ENCODE data around the gene UBASH3A. TPM values are rescaled to one million over a fixed set of nuclear protein-coding genes. Genes with fewer than 3 reads are reported as not detected.

The UBASH3A gene
- total RNA-seq, 1 donor from 2014 or later: 65.7 TPM

- Mint-ChIP-seq H3K9me3 (no peaks in the 10 kb centered on the region), H3K27me3 (no peaks in the 10 kb centered on the region), H3K4me1 (peaks cover 54% of the 10 kb centered on the region), H3K36me3 (ENCODE audit: low read depth) (peaks cover 93% of the 10 kb centered on the region), H3K27ac (peak overlapping the region; percentile 92), H3K4me3 (no peak overlapping the region)
- no peak for DNase-seq
- intact Hi-C loops (cut with micrococcal nuclease): loop anchor here (5.0 kb wide), 1 partner anchor 34 kb away; no protein-coding TSS in a partner anchor
These were observed 22.7 kb downstream of the UBASH3A start for GRCh38 chr21:42426424-42426823.

GRCh38 chr21:42426876-42427480 lies 23.3 kb downstream of the UBASH3A start:
- H3K36me3 Mint-ChIP-seq (ENCODE audit: low read depth): peaks cover 93% of the 10 kb centered on the region
- intact Hi-C loops (cut with micrococcal nuclease): loop anchor here (5.0 kb wide), 1 partner anchor 35 kb away; no protein-coding TSS in a partner anchor
- no peak overlapping the region for H3K27ac Mint-ChIP-seq
- no peak for DNase-seq
- H3K4me1 Mint-ChIP-seq: peaks cover 48% of the 10 kb centered on the region
- peak overlapping the region; percentile 27 for H3K4me3 Mint-ChIP-seq
- H3K9me3 Mint-ChIP-seq: no peaks in the 10 kb centered on the region
- no peaks in the 10 kb centered on the region for H3K27me3 Mint-ChIP-seq

GRCh38 chr21:42427809-42428419 lies 24.2 kb downstream of the UBASH3A start:
- peaks cover 94% of the 10 kb centered on the region for H3K36me3 Mint-ChIP-seq (ENCODE audit: low read depth)
- DNase-seq: no peak
- H3K4me3 Mint-ChIP-seq: no peak overlapping the region
- intact Hi-C loops (cut with micrococcal nuclease): loop anchor here (5.0 kb wide), 1 partner anchor 36 kb away; no protein-coding TSS in a partner anchor
- H3K9me3 Mint-ChIP-seq: peaks cover 3% of the 10 kb centered on the region
- peaks cover 43% of the 10 kb centered on the region for H3K4me1 Mint-ChIP-seq
- no peak overlapping the region for H3K27ac Mint-ChIP-seq
- no peaks in the 10 kb centered on the region for H3K27me3 Mint-ChIP-seq

- intact Hi-C loops (cut with micrococcal nuclease): loop anchor here (5.0 kb wide), 1 partner anchor 37 kb away; no protein-coding TSS in a partner anchor
- DNase-seq: no peak
- Mint-ChIP-seq H3K36me3 (ENCODE audit: low read depth) (peaks cover 94% of the 10 kb centered on the region), H3K4me3 (no peak overlapping the region), H3K27ac (no peak overlapping the region), H3K27me3 (no peaks in the 10 kb centered on the region), H3K4me1 (peaks cover 39% of the 10 kb centered on the region), H3K9me3 (peaks cover 3% of the 10 kb centered on the region)
These were observed 25.3 kb downstream of the UBASH3A start for GRCh38 chr21:42429021-42429420.

GRCh38 chr21:42429856-42430255 lies 26.2 kb downstream of the UBASH3A start:
- H3K27me3 Mint-ChIP-seq: no peaks in the 10 kb centered on the region
- H3K36me3 Mint-ChIP-seq (ENCODE audit: low read depth): peaks cover 94% of the 10 kb centered on the region
- no peak overlapping the region for H3K4me3 Mint-ChIP-seq
- intact Hi-C loops (cut with micrococcal nuclease): loop anchor here (5.0 kb wide), 1 partner anchor 38 kb away; no protein-coding TSS in a partner anchor
- peaks cover 39% of the 10 kb centered on the region for H3K4me1 Mint-ChIP-seq
- peaks cover 3% of the 10 kb centered on the region for H3K9me3 Mint-ChIP-seq
- no peak for DNase-seq
- no peak overlapping the region for H3K27ac Mint-ChIP-seq

GRCh38 chr21:42430521-42430920 lies 26.8 kb downstream of the UBASH3A start:
- H3K27ac Mint-ChIP-seq: no peak overlapping the region
- H3K4me3 Mint-ChIP-seq: no peak overlapping the region
- H3K27me3 Mint-ChIP-seq: no peaks in the 10 kb centered on the region
- peaks cover 37% of the 10 kb centered on the region for H3K4me1 Mint-ChIP-seq
- intact Hi-C loops (cut with micrococcal nuclease): no loop called here
- H3K9me3 Mint-ChIP-seq: peaks cover 7% of the 10 kb centered on the region
- DNase-seq: no peak
- peaks cover 94% of the 10 kb centered on the region for H3K36me3 Mint-ChIP-seq (ENCODE audit: low read depth)

- Mint-ChIP-seq H3K9me3 (peaks cover 11% of the 10 kb centered on the region), H3K4me3 (no peak overlapping the region), H3K36me3 (ENCODE audit: low read depth) (peaks cover 94% of the 10 kb centered on the region), H3K4me1 (peaks cover 36% of the 10 kb centered on the region), H3K27me3 (no peaks in the 10 kb centered on the region), H3K27ac (no peak overlapping the region)
- intact Hi-C loops (cut with micrococcal nuclease): no loop called here
- DNase-seq: no peak
These were observed 27.5 kb downstream of the UBASH3A start for GRCh38 chr21:42431196-42431595.

- no peak for DNase-seq
- Mint-ChIP-seq H3K27ac (peak overlapping the region; percentile 28), H3K4me3 (no peak overlapping the region), H3K36me3 (ENCODE audit: low read depth) (peaks cover 92% of the 10 kb centered on the region), H3K9me3 (peaks cover 11% of the 10 kb centered on the region), H3K27me3 (no peaks in the 10 kb centered on the region), H3K4me1 (peaks cover 33% of the 10 kb centered on the region)
- intact Hi-C loops (cut with micrococcal nuclease): no loop called here
These were observed 29.0 kb downstream of the UBASH3A start for GRCh38 chr21:42432695-42433094.

- intact Hi-C loops (cut with micrococcal nuclease): no loop called here
- Mint-ChIP-seq H3K4me3 (no peak overlapping the region), H3K27me3 (no peaks in the 10 kb centered on the region), H3K9me3 (peaks cover 11% of the 10 kb centered on the region), H3K4me1 (peaks cover 42% of the 10 kb centered on the region), H3K36me3 (ENCODE audit: low read depth) (peaks cover 95% of the 10 kb centered on the region), H3K27ac (peak overlapping the region; percentile 29)
- no peak for DNase-seq
These were observed 30.3 kb downstream of the UBASH3A start for GRCh38 chr21:42433946-42434551.

- Mint-ChIP-seq H3K27ac (peak overlapping the region; percentile 70), H3K4me1 (peaks cover 51% of the 10 kb centered on the region), H3K36me3 (ENCODE audit: low read depth) (peaks cover 95% of the 10 kb centered on the region), H3K9me3 (peaks cover 15% of the 10 kb centered on the region), H3K27me3 (no peaks in the 10 kb centered on the region), H3K4me3 (no peak overlapping the region)
- no peak for DNase-seq
- intact Hi-C loops (cut with micrococcal nuclease): no loop called here
These were observed 31.2 kb downstream of the UBASH3A start for GRCh38 chr21:42434884-42435283.

GRCh38 chr21:42435401-42435800 lies 31.7 kb downstream of the UBASH3A start:
- intact Hi-C loops (cut with micrococcal nuclease): no loop called here
- DNase-seq: no peak
- Mint-ChIP-seq H3K4me1 (peaks cover 56% of the 10 kb centered on the region), H3K36me3 (ENCODE audit: low read depth) (peaks cover 95% of the 10 kb centered on the region), H3K27me3 (no peaks in the 10 kb centered on the region), H3K27ac (no peak overlapping the region), H3K9me3 (peaks cover 16% of the 10 kb centered on the region), H3K4me3 (no peak overlapping the region)

- Mint-ChIP-seq H3K36me3 (ENCODE audit: low read depth) (peaks cover 96% of the 10 kb centered on the region), H3K4me1 (peaks cover 60% of the 10 kb centered on the region), H3K27me3 (no peaks in the 10 kb centered on the region), H3K27ac (no peak overlapping the region), H3K4me3 (no peak overlapping the region), H3K9me3 (peaks cover 16% of the 10 kb centered on the region)
- DNase-seq: no peak
- intact Hi-C loops (cut with micrococcal nuclease): no loop called here
These were observed 32.1 kb downstream of the UBASH3A start for GRCh38 chr21:42435833-42436232.

- intact Hi-C loops (cut with micrococcal nuclease): no loop called here
- Mint-ChIP-seq H3K4me3 (no peak overlapping the region), H3K36me3 (ENCODE audit: low read depth) (peaks cover 92% of the 10 kb centered on the region), H3K9me3 (peaks cover 16% of the 10 kb centered on the region), H3K27ac (no peak overlapping the region), H3K27me3 (no peaks in the 10 kb centered on the region), H3K4me1 (peaks cover 64% of the 10 kb centered on the region)
- no peak for DNase-seq
These were observed 33.2 kb downstream of the UBASH3A start for GRCh38 chr21:42436914-42437313.

GRCh38 chr21:42437786-42438185 lies 34.1 kb downstream of the UBASH3A start:
- intact Hi-C loops (cut with micrococcal nuclease): no loop called here
- H3K36me3 Mint-ChIP-seq (ENCODE audit: low read depth): peaks cover 92% of the 10 kb centered on the region
- H3K9me3 Mint-ChIP-seq: peaks cover 13% of the 10 kb centered on the region
- H3K4me3 Mint-ChIP-seq: no peak overlapping the region
- peak overlapping the region; percentile 92 for H3K27ac Mint-ChIP-seq
- H3K4me1 Mint-ChIP-seq: peaks cover 64% of the 10 kb centered on the region
- DNase-seq: no peak
- no peaks in the 10 kb centered on the region for H3K27me3 Mint-ChIP-seq

All from activated CD4-positive, alpha-beta T cell treated with anti-CD3 and anti-CD28 coated beads, Interleukin-2, amount 10 ng/mL, durations not matched to agents 24 days and 14 days (primary cell).